HFFc6 (cell line): ENCODE data around the gene C1orf167. TPM values are rescaled to one million over a fixed set of nuclear protein-coding genes. Genes with fewer than 3 reads are reported as not detected.

Experiments used
- DNase-seq: peaks from one replicate; pipeline ENCODE4 v3.0.0-alpha.2; 2018
- H3K27ac Mint-ChIP-seq: 2 replicates; pipeline ENCODE4 v1.8.0; 2020; ENCODE audit warnings: mild to moderate bottlenecking, mixed read lengths
- H3K27me3 Mint-ChIP-seq: 2 replicates; pipeline ENCODE4 v1.8.0; 2021; ENCODE audit warnings: mild to moderate bottlenecking, moderate library complexity, mixed read lengths; ENCODE audit not compliant: insufficient read depth
- H3K36me3 Mint-ChIP-seq: 2 replicates; pipeline ENCODE4 v1.8.0; 2021; ENCODE audit warnings: low read depth, mixed read lengths
- H3K4me1 Mint-ChIP-seq: 2 replicates; pipeline ENCODE4 v1.8.0; 2020; ENCODE audit warnings: low read depth, mixed read lengths
- H3K4me3 Mint-ChIP-seq: 2 replicates; pipeline ENCODE4 v1.8.0; 2020; ENCODE audit warnings: mild to moderate bottlenecking, moderate library complexity, mixed read lengths
- H3K9me3 Mint-ChIP-seq: 2 replicates; pipeline ENCODE4 v1.8.0; 2020; ENCODE audit warnings: mild to moderate bottlenecking, mixed read lengths
- total RNA-seq, 6 experiments: library from RNA; stranded (reverse); fragmentation: NEBNext Ultra II Directional; extraction: Animal tissue kit (Norgen Biotek cat#: 25700); gene quantifications; 2 replicates in 1 of 6; 3 replicates in 5 of 6; pipeline ENCODE4 v1.2.3, GENCODE V29; 2021
- TF ChIP-seq, protein P1 (sequence below): fragments of 200-600 bp; sonication (generic); IDR thresholded peaks from 2 replicates; pipeline ENCODE4 v1.5.0; 2021; ENCODE audit warnings: antibody characterized with exemption, mild to moderate bottlenecking

The C1orf167 gene
- total RNA-seq, 6 experiments from 2014 or later: 0.23 to 0.59 (median 0.38) TPM; not detected in 2

DNA sequence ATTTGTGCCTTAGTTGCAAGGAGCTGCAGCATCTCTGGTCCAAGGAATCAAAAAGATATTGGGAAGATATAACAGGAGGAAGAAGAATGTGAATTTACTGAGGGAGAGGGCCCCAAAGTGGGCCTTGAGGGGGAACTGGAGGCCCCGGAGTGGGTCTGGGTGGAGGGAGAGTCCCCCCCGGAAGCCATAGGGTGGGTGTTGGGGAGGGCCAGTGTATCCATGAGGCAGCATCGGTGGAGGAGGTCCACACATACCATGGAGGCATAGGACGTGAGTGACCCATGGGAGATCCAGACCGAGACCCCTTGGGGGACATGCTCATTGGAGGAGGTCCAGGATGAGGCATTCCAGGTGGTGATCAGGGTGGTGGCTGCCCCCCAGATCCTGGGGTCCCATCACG lies 708 bp upstream of the C1orf167 start:
- no peaks in the 10 kb centered on the region for H3K36me3 Mint-ChIP-seq
- TF ChIP-seq, protein P1, sequence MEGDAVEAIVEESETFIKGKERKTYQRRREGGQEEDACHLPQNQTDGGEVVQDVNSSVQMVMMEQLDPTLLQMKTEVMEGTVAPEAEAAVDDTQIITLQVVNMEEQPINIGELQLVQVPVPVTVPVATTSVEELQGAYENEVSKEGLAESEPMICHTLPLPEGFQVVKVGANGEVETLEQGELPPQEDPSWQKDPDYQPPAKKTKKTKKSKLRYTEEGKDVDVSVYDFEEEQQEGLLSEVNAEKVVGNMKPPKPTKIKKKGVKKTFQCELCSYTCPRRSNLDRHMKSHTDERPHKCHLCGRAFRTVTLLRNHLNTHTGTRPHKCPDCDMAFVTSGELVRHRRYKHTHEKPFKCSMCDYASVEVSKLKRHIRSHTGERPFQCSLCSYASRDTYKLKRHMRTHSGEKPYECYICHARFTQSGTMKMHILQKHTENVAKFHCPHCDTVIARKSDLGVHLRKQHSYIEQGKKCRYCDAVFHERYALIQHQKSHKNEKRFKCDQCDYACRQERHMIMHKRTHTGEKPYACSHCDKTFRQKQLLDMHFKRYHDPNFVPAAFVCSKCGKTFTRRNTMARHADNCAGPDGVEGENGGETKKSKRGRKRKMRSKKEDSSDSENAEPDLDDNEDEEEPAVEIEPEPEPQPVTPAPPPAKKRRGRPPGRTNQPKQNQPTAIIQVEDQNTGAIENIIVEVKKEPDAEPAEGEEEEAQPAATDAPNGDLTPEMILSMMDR: no peak
- no peak overlapping the region for H3K27ac Mint-ChIP-seq
- H3K4me3 Mint-ChIP-seq: no peak overlapping the region
- H3K4me1 Mint-ChIP-seq: no peaks in the 10 kb centered on the region
- H3K9me3 Mint-ChIP-seq: no peaks in the 10 kb centered on the region
- H3K27me3 Mint-ChIP-seq: peaks cover 41% of the 10 kb centered on the region
- no peak for DNase-seq

DNA sequence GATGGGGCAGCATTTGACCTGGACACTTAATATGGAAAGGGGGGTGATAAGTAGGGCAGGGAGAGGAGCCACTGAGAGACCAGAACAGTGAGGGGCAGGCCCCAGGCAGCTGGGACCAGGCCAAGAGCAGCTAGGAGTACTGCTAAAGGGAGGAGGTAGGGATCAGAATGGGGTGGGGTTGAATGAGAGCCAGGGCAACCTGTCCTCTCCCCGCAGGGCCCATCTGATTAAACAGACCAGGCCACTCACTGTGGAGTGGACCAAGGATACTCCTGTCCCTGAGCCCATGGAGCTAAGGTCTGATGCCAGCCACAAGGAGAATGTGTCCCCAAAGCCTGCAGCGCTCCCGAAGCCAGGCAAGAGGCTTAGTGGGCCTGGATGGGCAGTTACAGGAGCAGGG lies 2.1 kb downstream of the C1orf167 start:
- Mint-ChIP-seq H3K36me3 (no peaks in the 10 kb centered on the region), H3K4me3 (no peak overlapping the region), H3K4me1 (no peaks in the 10 kb centered on the region), H3K27me3 (peaks cover 48% of the 10 kb centered on the region), H3K9me3 (no peaks in the 10 kb centered on the region), H3K27ac (no peak overlapping the region)
- TF ChIP-seq, protein P1: no peak
- no peak for DNase-seq

DNA sequence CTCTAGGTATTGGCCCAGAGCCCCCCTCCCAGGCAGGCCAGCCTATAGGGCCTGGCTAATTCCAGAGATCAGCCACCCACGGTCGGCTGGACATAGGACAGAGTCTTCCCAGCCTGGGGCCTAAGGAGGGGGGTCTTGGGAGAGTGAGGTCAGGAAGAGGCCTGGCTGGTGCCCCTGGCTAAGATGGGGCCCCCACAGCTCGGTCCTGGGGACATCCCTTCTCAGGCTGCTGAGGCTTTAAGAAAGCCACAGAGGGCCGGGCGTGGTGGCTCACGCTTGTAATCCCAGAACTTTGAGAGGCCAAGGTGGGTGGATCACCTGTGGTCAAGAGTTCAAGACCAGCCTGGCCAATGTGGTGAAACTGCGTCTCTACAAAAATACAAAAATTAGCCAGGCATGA lies 2.5 kb downstream of the C1orf167 start:
- DNase-seq: no peak
- TF ChIP-seq, protein P1: no peak
- H3K27me3 Mint-ChIP-seq: peaks cover 48% of the 10 kb centered on the region
- H3K27ac Mint-ChIP-seq: no peak overlapping the region
- H3K9me3 Mint-ChIP-seq: no peaks in the 10 kb centered on the region
- no peak overlapping the region for H3K4me3 Mint-ChIP-seq
- no peaks in the 10 kb centered on the region for H3K4me1 Mint-ChIP-seq
- H3K36me3 Mint-ChIP-seq: no peaks in the 10 kb centered on the region

DNA sequence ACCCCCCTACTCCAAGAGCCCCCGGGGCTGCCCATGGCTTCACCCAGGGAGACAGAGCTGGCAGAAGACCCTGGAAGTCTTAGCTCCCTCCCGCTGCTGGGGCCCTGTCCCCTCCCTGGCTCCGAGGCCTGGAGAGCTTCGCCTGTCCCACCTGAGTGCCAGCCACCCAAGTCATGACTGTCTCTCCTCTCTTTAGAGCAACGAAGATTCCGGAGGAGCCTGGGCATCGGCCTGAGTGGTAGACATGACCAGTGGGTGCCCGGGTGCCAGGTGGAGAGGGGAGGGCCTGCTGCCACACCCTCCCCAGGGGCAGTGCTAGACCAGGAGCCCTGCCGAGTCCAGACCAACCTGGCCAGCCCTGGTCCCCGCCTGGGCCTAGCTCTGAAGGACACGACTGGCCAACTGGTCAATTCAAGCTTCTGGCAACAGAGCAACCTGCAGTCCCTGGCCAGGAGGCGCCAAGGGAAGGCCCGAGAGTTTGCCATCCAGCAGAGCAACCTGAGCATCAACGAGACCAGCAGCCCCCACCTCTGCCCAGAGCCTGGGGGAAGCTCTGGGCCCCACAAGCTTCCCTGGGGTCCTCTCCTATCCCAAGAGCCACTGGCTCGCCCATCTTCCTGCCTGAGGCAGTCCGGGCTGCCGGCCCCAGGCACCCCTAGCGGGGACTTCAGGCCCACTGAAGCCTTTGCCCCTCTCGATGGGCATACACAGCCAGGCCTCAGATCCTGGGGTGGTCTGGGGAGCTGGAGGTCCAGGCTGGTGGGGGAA lies 3.9 kb downstream of the C1orf167 start:
- DNase-seq: no peak
- Mint-ChIP-seq H3K4me1 (no peaks in the 10 kb centered on the region), H3K9me3 (no peaks in the 10 kb centered on the region), H3K27me3 (peaks cover 44% of the 10 kb centered on the region), H3K4me3 (no peak overlapping the region), H3K27ac (no peak overlapping the region), H3K36me3 (no peaks in the 10 kb centered on the region)
- TF ChIP-seq, protein P1: no peak

DNA sequence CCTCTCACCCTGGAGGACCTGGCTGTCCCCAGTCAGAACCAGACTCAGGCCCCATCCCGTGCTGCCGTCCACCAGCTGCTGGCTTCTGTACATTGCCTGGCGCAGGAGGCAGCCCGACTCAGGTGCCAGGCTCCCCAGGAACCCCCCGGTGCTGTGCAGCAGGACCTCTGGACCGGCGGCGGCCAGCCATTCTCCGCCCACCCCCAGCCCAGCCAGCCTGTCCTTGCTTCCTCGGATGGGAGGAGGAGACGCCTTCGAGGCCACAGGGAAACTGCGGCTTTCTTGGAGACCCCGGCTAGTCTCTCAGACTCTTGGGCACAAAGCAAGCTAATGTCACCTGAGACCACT lies 4.4 kb downstream of the C1orf167 start:
- H3K27ac Mint-ChIP-seq: no peak overlapping the region
- no peaks in the 10 kb centered on the region for H3K9me3 Mint-ChIP-seq
- H3K27me3 Mint-ChIP-seq: peaks cover 40% of the 10 kb centered on the region
- H3K4me3 Mint-ChIP-seq: no peak overlapping the region
- H3K4me1 Mint-ChIP-seq: no peaks in the 10 kb centered on the region
- DNase-seq: no peak
- no peaks in the 10 kb centered on the region for H3K36me3 Mint-ChIP-seq
- TF ChIP-seq, protein P1: no peak
